Measurements from ENCODE around the gene MLANA.
"Not testable (repeated sequence)": the region's sequence is repeated elsewhere in the genome, so short reads cannot be mapped to it uniquely, and the experiment has no call there.

MLANA gene

GRCh38 chr9:5870691-5871090 is 20.0 kb upstream of the MLANA start:
- DNase-seq = no peak

- DNase-seq = no peak
Measured at GRCh38 chr9:5871785-5872184, 18.9 kb upstream of the MLANA start.

GRCh38 chr9:5872511-5872910 is 18.2 kb upstream of the MLANA start:
- DNase-seq = no peak

GRCh38 chr9:5873439-5873838 is 17.2 kb upstream of the MLANA start:
- DNase-seq = no peak

- DNase-seq = no peak
Measured at GRCh38 chr9:5874048-5874447, 16.6 kb upstream of the MLANA start.

GRCh38 chr9:5876026-5876425 is 14.7 kb upstream of the MLANA start:
- no peak for DNase-seq

- DNase-seq = no peak
Measured at GRCh38 chr9:5876711-5877110, 14.0 kb upstream of the MLANA start.

- DNase-seq = no peak
Measured at GRCh38 chr9:5879419-5880181, 11.1 kb upstream of the MLANA start.

GRCh38 chr9:5882244-5883012 is 8.3 kb upstream of the MLANA start:
- DNase-seq = not testable (repeated sequence)

- DNase-seq = no peak
Measured at GRCh38 chr9:5884191-5884590, 6.5 kb upstream of the MLANA start.

GRCh38 chr9:5886114-5886939 is 4.4 kb upstream of the MLANA start:
- DNase-seq = peak; percentile 78

- no peak for DNase-seq
Measured at GRCh38 chr9:5892456-5893133, 1.9 kb downstream of the MLANA start.

- DNase-seq = no peak
Measured at GRCh38 chr9:5893134-5893505, 2.4 kb downstream of the MLANA start.

GRCh38 chr9:5893591-5894236 is 3.0 kb downstream of the MLANA start:
- no peak for DNase-seq

GRCh38 chr9:5894237-5894959 is 3.7 kb downstream of the MLANA start:
- DNase-seq = no peak

- no peak for DNase-seq
Measured at GRCh38 chr9:5895782-5896181, 5.1 kb downstream of the MLANA start.

- no peak for DNase-seq
Measured at GRCh38 chr9:5896863-5897262, 6.2 kb downstream of the MLANA start.

- DNase-seq = no peak
Measured at GRCh38 chr9:5897851-5898250, 7.2 kb downstream of the MLANA start.

- no peak for DNase-seq
Measured at GRCh38 chr9:5899292-5899691, 8.6 kb downstream of the MLANA start.

- no peak for DNase-seq
Measured at GRCh38 chr9:5900622-5901021, 9.9 kb downstream of the MLANA start.

GRCh38 chr9:5902377-5902776 is 11.7 kb downstream of the MLANA start:
- DNase-seq = no peak

- DNase-seq = no peak
Measured at GRCh38 chr9:5908918-5909317, 18.2 kb downstream of the MLANA start.

All from activated CD4-positive, alpha-beta T cell treated with anti-CD3 and anti-CD28 coated beads, Interleukin-2, amount 50 U/mL, for 4 hours (primary cell).